Ectodermal cell (in vitro differentiated cells): Measurements from ENCODE around the gene S100A9.
"Not testable (repeated sequence)": the region's sequence is repeated elsewhere in the genome, so short reads cannot be mapped to it uniquely, and the experiment has no call there.

Source experiments
- H3K27ac ChIP-seq: 2 replicates; pipeline ENCODE4 v1.7.0; 2013; ENCODE audit warnings: mild to moderate bottlenecking, low read depth, low read length; ENCODE audit not compliant: insufficient read depth, poor library complexity, severe bottlenecking
- H3K27me3 ChIP-seq: 2 replicates; pipeline ENCODE4 v1.7.0; 2013; ENCODE audit warnings: mild to moderate bottlenecking, low read length; ENCODE audit not compliant: insufficient read depth, control insufficient read depth, poor library complexity, severe bottlenecking
- H3K36me3 ChIP-seq: one replicate; pipeline ENCODE4 v1.7.0; 2013; ENCODE audit warnings: low read length; ENCODE audit not compliant: control insufficient read depth, insufficient read depth
- H3K4me1 ChIP-seq: one replicate; pipeline ENCODE4 v1.7.0; 2013; ENCODE audit warnings: low read length; ENCODE audit not compliant: control insufficient read depth, insufficient read depth
- H3K4me3 ChIP-seq: 2 replicates; pipeline ENCODE4 v1.7.0; 2013; ENCODE audit warnings: low read depth, low read length, control low read depth; ENCODE audit not compliant: insufficient read depth
- H3K9me3 ChIP-seq: 2 replicates; pipeline ENCODE4 v1.7.0; 2013; ENCODE audit warnings: mild to moderate bottlenecking, low read length, moderate library complexity; ENCODE audit not compliant: control insufficient read depth
- WGBS, 2 experiments: methylation state at CpG; one replicate each; pipeline ENCODE4 v1.1.7; 2013; ENCODE audit warnings: missing lambda C conversion rate in 2 of 2; 5-methylcytosine and 5-hydroxymethylcytosine counted together

S100A9 gene

DNA sequence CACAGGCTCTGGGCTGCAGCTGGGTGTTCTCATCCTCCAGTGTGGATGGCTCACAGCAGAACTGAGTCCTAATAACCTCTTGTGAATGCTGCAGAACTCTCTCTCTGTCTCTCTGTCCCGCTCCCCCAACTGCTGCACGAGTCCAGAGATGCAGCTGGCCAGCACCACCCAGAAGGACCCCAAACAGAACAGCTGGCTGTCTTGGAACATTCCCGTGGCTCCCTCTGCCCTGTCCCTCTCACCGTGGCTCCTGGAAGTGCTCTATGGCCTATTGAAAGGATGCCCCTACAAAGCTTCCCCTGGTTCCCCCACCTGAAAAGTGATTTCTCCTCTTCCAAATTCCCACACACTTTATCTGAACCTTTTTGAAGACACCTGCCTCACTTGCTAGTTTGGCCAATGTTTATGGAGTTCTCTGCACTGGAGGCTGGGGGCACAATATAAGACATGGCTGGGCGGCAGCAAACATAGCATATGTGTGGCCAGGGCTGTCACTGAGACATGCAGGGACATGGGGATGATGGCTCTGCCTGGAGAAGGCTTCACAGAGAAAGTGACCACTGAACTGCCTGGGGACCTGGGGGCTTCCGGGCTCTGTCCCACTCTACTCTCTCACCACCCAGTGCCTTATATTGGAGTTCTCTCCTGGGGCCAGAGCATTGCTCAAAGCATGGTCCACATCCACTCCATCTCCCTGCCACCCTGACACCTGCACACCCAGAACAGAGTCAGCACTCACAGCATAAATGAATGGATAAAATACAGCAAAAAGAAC, 48.4 kb downstream of the S100A9 start:
- 86 to 91% methylated on average over 6 of the region's 6 CpGs for WGBS, 2 experiments
- H3K27me3 ChIP-seq, H3K4me1 ChIP-seq, H3K27ac ChIP-seq, H3K9me3 ChIP-seq, H3K36me3 ChIP-seq, H3K4me3 ChIP-seq: not testable (repeated sequence)

GRCh38 chr1:153407274-153407673, 49.6 kb downstream of the S100A9 start:
- WGBS, 2 experiments: 79 to 81% methylated on average over 11 of the region's 11 CpGs
- not testable (repeated sequence) for H3K4me3 ChIP-seq, H3K36me3 ChIP-seq

More at GRCh38 chr1:153407274-153407673, 49.6 kb downstream of the S100A9 start:
- H3K27ac ChIP-seq, H3K4me1 ChIP-seq, H3K27me3 ChIP-seq, H3K9me3 ChIP-seq: not testable (repeated sequence)
